ENCODE data around the gene NDOR1.

Gene NDOR1

GRCh38 chr9:137251194-137251461, 45.6 kb downstream of the NDOR1 start, which contains the start of gene STPG3:
Gene STPG3, plus strand, starts transcription at chr9:137251286. Its CDS starts 1 bp downstream, at chr9:137251287.
- no peak within 1 kb of the TSS for H3K27ac ChIP-seq (ENCODE audit: low read depth, low read length)

GRCh38 chr9:137251490-137252268, 46.2 kb downstream of the NDOR1 start:
- Histone ChIP-seq H2AFZ (ENCODE audit: low read depth, low read length, severe bottlenecking) (no peak overlapping the region), H3K79me2 (ENCODE audit: insufficient read depth, low read length) (peaks cover 14% of the 10 kb centered on the region), H3K4me2 (ENCODE audit: low read depth, low read length, poor library complexity, severe bottlenecking) (no peak overlapping the region), H3K4me3 (ENCODE audit: insufficient read depth, low read length, poor library complexity, severe bottlenecking) (no peak overlapping the region), H3F3A (ENCODE audit: insufficient read depth) (no peaks in the 10 kb centered on the region), H3K27ac (ENCODE audit: low read depth, low read length) (no peak overlapping the region), H3K36me3 (ENCODE audit: low read length) (no peaks in the 10 kb centered on the region), H3K27me3 (ENCODE audit: low read length) (no peaks in the 10 kb centered on the region), H3K9ac (ENCODE audit: low read length) (no peak overlapping the region), H4K20me1 (ENCODE audit: low read depth, low read length) (no peaks in the 10 kb centered on the region), H3K9me3 (ENCODE audit: insufficient read depth, low read length) (no peaks in the 10 kb centered on the region), H3K9me2 (replicated peaks; ENCODE audit: insufficient read depth, low read length) (no peaks in the 10 kb centered on the region)
- TF ChIP-seq EZH2phosphoT487 (conservative IDR thresholded peaks at IDR 0.05; ENCODE audit: low read length), result no peak
- TF ChIP-seq CTCF (IDR thresholded peaks at IDR 0.05; ENCODE audit: insufficient read depth, low read length, poor library complexity, severe bottlenecking), result no peak

More at GRCh38 chr9:137251194-137251461, 45.6 kb downstream of the NDOR1 start, which contains the start of gene STPG3:
- Histone ChIP-seq H3K27me3 (ENCODE audit: low read length) (no peaks in the 10 kb centered on the region), H4K20me1 (ENCODE audit: low read depth, low read length) (no peaks in the 10 kb centered on the region), H3K9ac (ENCODE audit: low read length) (no peak within 1 kb of the TSS), H3K36me3 (ENCODE audit: low read length) (no peaks in the 10 kb centered on the region), H3K4me3 (ENCODE audit: insufficient read depth, low read length, poor library complexity, severe bottlenecking) (no peak within 1 kb of the TSS), H3K4me2 (ENCODE audit: low read depth, low read length, poor library complexity, severe bottlenecking) (no peak within 1 kb of the TSS), H2AFZ (ENCODE audit: low read depth, low read length, severe bottlenecking) (no peak within 1 kb of the TSS), H3F3A (ENCODE audit: insufficient read depth) (no peaks in the 10 kb centered on the region), H3K79me2 (ENCODE audit: insufficient read depth, low read length) (peaks cover 8% of the 10 kb centered on the region), H3K9me2 (replicated peaks; ENCODE audit: insufficient read depth, low read length) (no peaks in the 10 kb centered on the region), H3K9me3 (ENCODE audit: insufficient read depth, low read length) (no peaks in the 10 kb centered on the region)
- TF ChIP-seq EZH2phosphoT487 (conservative IDR thresholded peaks at IDR 0.05; ENCODE audit: low read length) (no peak), CTCF (IDR thresholded peaks at IDR 0.05; ENCODE audit: insufficient read depth, low read length, poor library complexity, severe bottlenecking) (no peak)

GRCh38 chr9:137252555-137253506, 47.3 kb downstream of the NDOR1 start:
- no peak overlapping the region for H2AFZ ChIP-seq (ENCODE audit: low read depth, low read length, severe bottlenecking)

More at GRCh38 chr9:137252555-137253506, 47.3 kb downstream of the NDOR1 start:
- no peak for TF ChIP-seq CTCF (IDR thresholded peaks at IDR 0.05; ENCODE audit: insufficient read depth, low read length, poor library complexity, severe bottlenecking)
- no peak for TF ChIP-seq EZH2phosphoT487 (conservative IDR thresholded peaks at IDR 0.05; ENCODE audit: low read length)
- Histone ChIP-seq H3K9me2 (replicated peaks; ENCODE audit: insufficient read depth, low read length) (no peaks in the 10 kb centered on the region), H3K27ac (ENCODE audit: low read depth, low read length) (no peak overlapping the region), H3K27me3 (ENCODE audit: low read length) (no peaks in the 10 kb centered on the region), H3K4me2 (ENCODE audit: low read depth, low read length, poor library complexity, severe bottlenecking) (no peak overlapping the region), H3K9me3 (ENCODE audit: insufficient read depth, low read length) (no peaks in the 10 kb centered on the region), H3K36me3 (ENCODE audit: low read length) (no peaks in the 10 kb centered on the region), H4K20me1 (ENCODE audit: low read depth, low read length) (no peaks in the 10 kb centered on the region), H3K79me2 (ENCODE audit: insufficient read depth, low read length) (peaks cover 15% of the 10 kb centered on the region), H3K4me3 (ENCODE audit: insufficient read depth, low read length, poor library complexity, severe bottlenecking) (no peak overlapping the region), H3F3A (ENCODE audit: insufficient read depth) (no peaks in the 10 kb centered on the region), H3K9ac (ENCODE audit: low read length) (no peak overlapping the region)

Measured in SU-DHL-6 (cell line).